Activated CD4-positive, alpha-beta memory T cell treated with anti-CD3 and anti-CD28 coated beads for 36 hours (primary cell): ENCODE data around the gene RAD18. TPM values are rescaled to one million over a fixed set of nuclear protein-coding genes. Genes with fewer than 3 reads are reported as not detected.
A peak's percentile ranks its signal among the peaks of the same experiment; 100 is the strongest.

ENCODE experiments used
- CTCF ChIA-PET: fragments of 350-600 bp; sonication (Branson Sonifier 250); formaldehyde crosslinking; loops from one replicate; lab custom pipeline; 2021; ENCODE audit warnings: antibody characterized with exemption, inconsistent platforms; lab: Charles Lee
- POLR2A ChIA-PET: fragments of 350-600 bp; sonication (Branson Sonifier 250); formaldehyde crosslinking; loops from one replicate; lab custom pipeline; 2021; ENCODE audit warnings: antibody characterized with exemption; lab: Charles Lee
- DNase-seq: peaks from one replicate; pipeline ENCODE4 v3.0.0-alpha.2; 2020
- H3K27ac Mint-ChIP-seq: one replicate; pipeline ENCODE4 v1.8.0; 2021; ENCODE audit warnings: mixed read lengths
- H3K27me3 Mint-ChIP-seq: one replicate; pipeline ENCODE4 v1.8.0; 2021; ENCODE audit warnings: mixed read lengths
- H3K36me3 Mint-ChIP-seq: one replicate; pipeline ENCODE4 v1.8.0; 2021; ENCODE audit warnings: mixed read lengths
- H3K4me1 Mint-ChIP-seq: one replicate; pipeline ENCODE4 v1.8.0; 2021; ENCODE audit warnings: low read depth, mixed read lengths
- H3K4me3 Mint-ChIP-seq: one replicate; pipeline ENCODE4 v1.8.0; 2021; ENCODE audit warnings: mild to moderate bottlenecking, mixed read lengths
- H3K9me3 Mint-ChIP-seq: one replicate; pipeline ENCODE4 v1.8.0; 2021; ENCODE audit warnings: mixed read lengths
- intact Hi-C: fragments of 100-400 bp; cut with micrococcal nuclease; formaldehyde crosslinking; loops from one replicate; pipeline ENCODE4 v1.15.1; 2023
- total RNA-seq, 2 experiments: library from RNA; stranded (reverse); gene quantifications; one replicate each; pipeline ENCODE4 v1.2.3, GENCODE V29; 2021

The RAD18 gene
- 10 to 100 TPM; 38.1 to 41.9 TPM for total RNA-seq

GRCh38 chr3:8963137-8963853 is at the start of gene RAD18:
Gene RAD18, minus strand, starts transcription at chr3:8963472. Its CDS starts 87 bp downstream, at chr3:8963385.
- H3K9me3 Mint-ChIP-seq, result no peaks in the 10 kb centered on the region
- H3K27me3 Mint-ChIP-seq, result no peaks in the 10 kb centered on the region
- CTCF ChIA-PET, result interaction anchor here (1.4 to 2.1 kb wide), 2 partner anchors 339 to 390 kb away, joined by 4 to 6 read pairs; no protein-coding TSS in a partner anchor
- peak; percentile 95 for DNase-seq
- POLR2A ChIA-PET, result interaction anchor here (0.6 to 1.5 kb wide), 2 partner anchors 10 to 399 kb away, joined by 3 to 5 read pairs; partner anchors contain the start of gene THUMPD3
- peaks cover 27% of the 10 kb centered on the region for H3K4me1 Mint-ChIP-seq
- peak within 1 kb of the TSS; percentile 93 for H3K27ac Mint-ChIP-seq
- H3K36me3 Mint-ChIP-seq, result peaks cover 19% of the 10 kb centered on the region
- peak within 1 kb of the TSS; percentile 97 for H3K4me3 Mint-ChIP-seq
- intact Hi-C loops, result loop anchor here (1.0 to 5.0 kb wide), 3 partner anchors 196 to 768 kb away; partner anchors contain the start of genes BRPF1, OXTR and SETD5

- Mint-ChIP-seq H3K27me3 (no peaks in the 10 kb centered on the region), H3K27ac (no peak overlapping the region), H3K9me3 (no peaks in the 10 kb centered on the region), H3K36me3 (no peaks in the 10 kb centered on the region), H3K4me3 (no peak overlapping the region), H3K4me1 (peaks cover 12% of the 10 kb centered on the region)
- no peak for DNase-seq
- ChIA-PET CTCF (interaction anchor here (4.0 kb wide), 1 partner anchor 26 kb away, joined by 20 read pairs; no protein-coding TSS in a partner anchor), POLR2A (no interaction called here)
- intact Hi-C loops, result no loop called here
Measured at GRCh38 chr3:9012521-9012920, 49.2 kb upstream of the RAD18 start.

GRCh38 chr3:9009976-9010545 is 46.8 kb upstream of the RAD18 start:
- H3K27ac Mint-ChIP-seq, result no peak overlapping the region
- intact Hi-C loops, result no loop called here
- POLR2A ChIA-PET, result no interaction called here

GRCh38 chr3:9008550-9009255 is 45.4 kb upstream of the RAD18 start:
- Mint-ChIP-seq H3K36me3 (no peaks in the 10 kb centered on the region), H3K4me1 (peaks cover 12% of the 10 kb centered on the region), H3K9me3 (no peaks in the 10 kb centered on the region), H3K4me3 (no peak overlapping the region), H3K27ac (no peak overlapping the region), H3K27me3 (no peaks in the 10 kb centered on the region)
- ChIA-PET POLR2A (no interaction called here), CTCF (no interaction called here)
- no peak for DNase-seq
- intact Hi-C loops, result no loop called here

More at GRCh38 chr3:9009976-9010545, 46.8 kb upstream of the RAD18 start:
- no peaks in the 10 kb centered on the region for H3K36me3 Mint-ChIP-seq
- DNase-seq, result no peak
- CTCF ChIA-PET, result interaction anchor here (0.6 to 1.0 kb wide), 2 partner anchors 22 to 241 kb away, joined by 3 read pairs; no protein-coding TSS in a partner anchor
- H3K9me3 Mint-ChIP-seq, result no peaks in the 10 kb centered on the region
- H3K4me3 Mint-ChIP-seq, result no peak overlapping the region
- peaks cover 12% of the 10 kb centered on the region for H3K4me1 Mint-ChIP-seq
- no peaks in the 10 kb centered on the region for H3K27me3 Mint-ChIP-seq

- intact Hi-C loops, result no loop called here
- POLR2A ChIA-PET, result no interaction called here
- peaks cover 12% of the 10 kb centered on the region for H3K4me1 Mint-ChIP-seq
- CTCF ChIA-PET, result no interaction called here
- no peak for DNase-seq
- no peaks in the 10 kb centered on the region for H3K27me3 Mint-ChIP-seq
- H3K9me3 Mint-ChIP-seq, result no peaks in the 10 kb centered on the region
- no peak overlapping the region for H3K4me3 Mint-ChIP-seq
- no peak overlapping the region for H3K27ac Mint-ChIP-seq
- no peaks in the 10 kb centered on the region for H3K36me3 Mint-ChIP-seq
Measured at GRCh38 chr3:9007928-9008327, 44.7 kb upstream of the RAD18 start.

GRCh38 chr3:9007213-9007612 is 43.9 kb upstream of the RAD18 start:
- CTCF ChIA-PET, result no interaction called here
- DNase-seq, result no peak
- Mint-ChIP-seq H3K4me3 (no peak overlapping the region), H3K9me3 (no peaks in the 10 kb centered on the region), H3K36me3 (no peaks in the 10 kb centered on the region), H3K27ac (no peak overlapping the region), H3K27me3 (no peaks in the 10 kb centered on the region), H3K4me1 (peaks cover 6% of the 10 kb centered on the region)
- intact Hi-C loops, result no loop called here
- POLR2A ChIA-PET, result no interaction called here

- H3K27ac Mint-ChIP-seq, result no peak overlapping the region
- H3K27me3 Mint-ChIP-seq, result no peaks in the 10 kb centered on the region
- no peaks in the 10 kb centered on the region for H3K9me3 Mint-ChIP-seq
- no peaks in the 10 kb centered on the region for H3K36me3 Mint-ChIP-seq
- ChIA-PET CTCF (no interaction called here), POLR2A (no interaction called here)
- no peak for DNase-seq
- H3K4me3 Mint-ChIP-seq, result no peak overlapping the region
- intact Hi-C loops, result no loop called here
- H3K4me1 Mint-ChIP-seq, result no peaks in the 10 kb centered on the region
Measured at GRCh38 chr3:9000041-9000440, 36.8 kb upstream of the RAD18 start.

- Mint-ChIP-seq H3K9me3 (no peaks in the 10 kb centered on the region), H3K4me3 (no peak overlapping the region), H3K27ac (no peak overlapping the region), H3K4me1 (no peaks in the 10 kb centered on the region), H3K36me3 (no peaks in the 10 kb centered on the region), H3K27me3 (no peaks in the 10 kb centered on the region)
- DNase-seq, result no peak
- intact Hi-C loops, result no loop called here
- POLR2A ChIA-PET, result no interaction called here
- CTCF ChIA-PET, result interaction anchor here (3.2 kb wide), 1 partner anchor 10 kb away, joined by 15 read pairs; no protein-coding TSS in a partner anchor
Measured at GRCh38 chr3:8997151-8997550, 33.9 kb upstream of the RAD18 start.

- no peaks in the 10 kb centered on the region for H3K27me3 Mint-ChIP-seq
- H3K4me1 Mint-ChIP-seq, result no peaks in the 10 kb centered on the region
- intact Hi-C loops, result no loop called here
- POLR2A ChIA-PET, result no interaction called here
- H3K36me3 Mint-ChIP-seq, result no peaks in the 10 kb centered on the region
- no peak for DNase-seq
- CTCF ChIA-PET, result interaction anchor here (3.2 kb wide), 1 partner anchor 9 kb away, joined by 15 read pairs; no protein-coding TSS in a partner anchor
- H3K9me3 Mint-ChIP-seq, result no peaks in the 10 kb centered on the region
- no peak overlapping the region for H3K4me3 Mint-ChIP-seq
- H3K27ac Mint-ChIP-seq, result no peak overlapping the region
Measured at GRCh38 chr3:8996681-8997121, 33.4 kb upstream of the RAD18 start.

- H3K36me3 Mint-ChIP-seq, result no peaks in the 10 kb centered on the region
- H3K27ac Mint-ChIP-seq, result no peak overlapping the region
- no peaks in the 10 kb centered on the region for H3K4me1 Mint-ChIP-seq
- no peak for DNase-seq
- H3K9me3 Mint-ChIP-seq, result no peaks in the 10 kb centered on the region
- intact Hi-C loops, result no loop called here
- POLR2A ChIA-PET, result no interaction called here
- CTCF ChIA-PET, result interaction anchor here (1.8 to 3.2 kb wide), 2 partner anchors 9 to 306 kb away, joined by 5 to 15 read pairs; no protein-coding TSS in a partner anchor
- H3K4me3 Mint-ChIP-seq, result no peak overlapping the region
- H3K27me3 Mint-ChIP-seq, result no peaks in the 10 kb centered on the region
Measured at GRCh38 chr3:8996216-8996615, 32.9 kb upstream of the RAD18 start.

- H3K4me3 Mint-ChIP-seq, result no peak overlapping the region
- H3K4me1 Mint-ChIP-seq, result no peaks in the 10 kb centered on the region
- intact Hi-C loops, result no loop called here
- H3K36me3 Mint-ChIP-seq, result no peaks in the 10 kb centered on the region
- CTCF ChIA-PET, result interaction anchor here (0.6 to 0.9 kb wide), 2 partner anchors 21 to 111 kb away, joined by 3 read pairs; no protein-coding TSS in a partner anchor
- no peak overlapping the region for H3K27ac Mint-ChIP-seq
- POLR2A ChIA-PET, result no interaction called here
- DNase-seq, result no peak
- H3K9me3 Mint-ChIP-seq, result no peaks in the 10 kb centered on the region
- no peaks in the 10 kb centered on the region for H3K27me3 Mint-ChIP-seq
Measured at GRCh38 chr3:8994226-8994625, 31.0 kb upstream of the RAD18 start.

- ChIA-PET CTCF (interaction anchor here (1.0 kb wide), 1 partner anchor 11 kb away, joined by 3 read pairs; no protein-coding TSS in a partner anchor), POLR2A (no interaction called here)
- intact Hi-C loops, result no loop called here
- no peaks in the 10 kb centered on the region for H3K27me3 Mint-ChIP-seq
- no peak overlapping the region for H3K27ac Mint-ChIP-seq
- no peak overlapping the region for H3K4me3 Mint-ChIP-seq
- no peak for DNase-seq
- no peaks in the 10 kb centered on the region for H3K4me1 Mint-ChIP-seq
- H3K36me3 Mint-ChIP-seq, result no peaks in the 10 kb centered on the region
- no peaks in the 10 kb centered on the region for H3K9me3 Mint-ChIP-seq
Measured at GRCh38 chr3:8993331-8993730, 30.1 kb upstream of the RAD18 start.
